ENCODE data around the gene PCARE.

The PCARE gene

DNA sequence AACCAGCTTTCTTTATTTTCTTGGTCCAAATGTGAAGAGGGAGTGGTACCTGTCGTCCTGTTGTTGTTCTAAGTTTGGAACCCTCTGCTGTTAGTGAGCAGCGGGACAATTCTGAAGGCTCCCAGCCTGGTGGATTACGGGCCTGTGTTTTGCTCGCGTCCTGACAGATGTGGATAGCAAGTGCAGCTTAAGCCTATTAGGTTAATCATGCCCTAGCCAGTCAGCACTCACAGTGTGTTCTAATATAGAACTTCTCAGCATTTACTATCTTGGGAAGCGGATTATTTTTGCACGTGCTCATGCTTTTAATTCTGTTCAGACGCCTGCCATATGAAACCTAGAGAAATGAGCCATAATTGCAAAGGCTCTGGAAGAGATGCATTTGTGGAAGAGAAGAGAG is at the start of gene PCARE:
Gene PCARE, minus strand, starts transcription at position 113 of the 400 bp plus-strand sequence. CDS start 262 bp downstream, outside the sequence.
- no peaks in the 10 kb centered on the region for H3K27me3 ChIP-seq (ENCODE audit: insufficient read depth, low read depth, severe bottlenecking)
- H3K9me3 ChIP-seq (ENCODE audit: severe bottlenecking), result peaks cover 52% of the 10 kb centered on the region
- H3K36me3 ChIP-seq, result no peaks in the 10 kb centered on the region
- H3K27ac ChIP-seq, result peak within 1 kb of the TSS; percentile 68
- H3K4me3 ChIP-seq (ENCODE audit: low read depth, low read length), result peak within 1 kb of the TSS; percentile 1; the same call in 1 of the 2 replicates
- peak; percentile 91 for DNase-seq
- TF ChIP-seq CTCF (IDR thresholded peaks at IDR 0.05; ENCODE audit: low read depth, low read length), result no peak

DNA sequence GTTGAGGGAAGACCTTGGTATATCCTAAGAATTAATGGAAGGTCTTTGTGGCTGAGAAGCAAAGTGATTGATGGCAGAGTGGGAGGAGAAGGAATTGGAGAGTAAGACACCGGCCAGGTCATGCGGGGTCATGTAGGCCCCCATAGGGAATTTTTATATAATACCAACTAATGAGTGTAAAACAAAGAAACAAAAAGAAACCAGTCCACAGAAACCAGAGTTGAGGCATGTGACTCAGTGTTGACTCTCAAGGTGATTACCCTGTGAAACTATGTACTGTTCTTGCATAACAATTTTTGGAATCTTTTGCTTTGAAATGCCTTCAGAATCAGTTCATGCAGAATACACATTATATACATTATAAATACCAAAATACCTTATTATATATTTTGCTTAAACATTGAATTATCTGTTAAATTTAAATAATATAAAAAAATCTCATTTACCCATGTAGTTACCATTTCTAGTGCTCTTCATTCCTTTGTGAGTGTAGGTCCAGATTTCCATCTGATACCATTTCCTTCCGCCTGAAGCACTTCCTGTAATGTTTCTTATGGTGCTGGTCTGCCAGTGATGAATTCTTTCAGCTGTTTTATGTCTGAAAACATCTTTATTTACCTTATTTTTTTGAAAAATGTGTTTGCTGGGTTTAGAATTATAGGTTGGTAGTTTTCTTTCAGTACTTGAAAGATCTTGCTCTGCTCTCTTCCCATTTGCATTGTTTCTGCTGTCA is 49.5 kb upstream of the PCARE start:
- Histone ChIP-seq H3K4me3 (ENCODE audit: low read depth, low read length) (no peak overlapping the region), H3K9me3 (ENCODE audit: severe bottlenecking) (no peaks in the 10 kb centered on the region), H3K36me3 (peaks cover 24% of the 10 kb centered on the region), H3K27me3 (ENCODE audit: insufficient read depth, low read depth, severe bottlenecking) (no peaks in the 10 kb centered on the region), H3K27ac (no peak overlapping the region)
- no peak for TF ChIP-seq CTCF (IDR thresholded peaks at IDR 0.05; ENCODE audit: low read depth, low read length)
- no peak for DNase-seq

GRCh38 chr2:29120846-29121245 is 46.5 kb upstream of the PCARE start:
- Histone ChIP-seq H3K4me3 (ENCODE audit: low read depth, low read length) (no peak overlapping the region), H3K9me3 (ENCODE audit: severe bottlenecking) (no peaks in the 10 kb centered on the region), H3K27ac (no peak overlapping the region), H3K27me3 (ENCODE audit: insufficient read depth, low read depth, severe bottlenecking) (no peaks in the 10 kb centered on the region), H3K36me3 (peaks cover 24% of the 10 kb centered on the region)
- no peak for DNase-seq
- no peak for TF ChIP-seq CTCF (IDR thresholded peaks at IDR 0.05; ENCODE audit: low read depth, low read length)

GRCh38 chr2:29119211-29119610 is 44.9 kb upstream of the PCARE start:
- no peak overlapping the region for H3K4me3 ChIP-seq (ENCODE audit: low read depth, low read length)
- H3K27ac ChIP-seq, result no peak overlapping the region
- H3K36me3 ChIP-seq, result peaks cover 19% of the 10 kb centered on the region
- DNase-seq, result no peak
- TF ChIP-seq CTCF (IDR thresholded peaks at IDR 0.05; ENCODE audit: low read depth, low read length), result no peak
- H3K9me3 ChIP-seq (ENCODE audit: severe bottlenecking), result no peaks in the 10 kb centered on the region
- no peaks in the 10 kb centered on the region for H3K27me3 ChIP-seq (ENCODE audit: insufficient read depth, low read depth, severe bottlenecking)

GRCh38 chr2:29117636-29118303 is 43.4 kb upstream of the PCARE start:
- Histone ChIP-seq H3K27ac (no peak overlapping the region), H3K36me3 (peaks cover 7% of the 10 kb centered on the region), H3K27me3 (ENCODE audit: insufficient read depth, low read depth, severe bottlenecking) (no peaks in the 10 kb centered on the region), H3K4me3 (ENCODE audit: low read depth, low read length) (no peak overlapping the region), H3K9me3 (ENCODE audit: severe bottlenecking) (no peaks in the 10 kb centered on the region)
- no peak for TF ChIP-seq CTCF (IDR thresholded peaks at IDR 0.05; ENCODE audit: low read depth, low read length)
- no peak for DNase-seq

Measured in WERI-Rb-1 (cell line).